ENCODE data around the gene CFL1.

The CFL1 gene

GRCh38 chr11:65867284-65868071, 9.5 kb upstream of the CFL1 start:
- no peak for DNase-seq (ENCODE audit: low read depth)
- TF ChIP-seq, protein P1, sequence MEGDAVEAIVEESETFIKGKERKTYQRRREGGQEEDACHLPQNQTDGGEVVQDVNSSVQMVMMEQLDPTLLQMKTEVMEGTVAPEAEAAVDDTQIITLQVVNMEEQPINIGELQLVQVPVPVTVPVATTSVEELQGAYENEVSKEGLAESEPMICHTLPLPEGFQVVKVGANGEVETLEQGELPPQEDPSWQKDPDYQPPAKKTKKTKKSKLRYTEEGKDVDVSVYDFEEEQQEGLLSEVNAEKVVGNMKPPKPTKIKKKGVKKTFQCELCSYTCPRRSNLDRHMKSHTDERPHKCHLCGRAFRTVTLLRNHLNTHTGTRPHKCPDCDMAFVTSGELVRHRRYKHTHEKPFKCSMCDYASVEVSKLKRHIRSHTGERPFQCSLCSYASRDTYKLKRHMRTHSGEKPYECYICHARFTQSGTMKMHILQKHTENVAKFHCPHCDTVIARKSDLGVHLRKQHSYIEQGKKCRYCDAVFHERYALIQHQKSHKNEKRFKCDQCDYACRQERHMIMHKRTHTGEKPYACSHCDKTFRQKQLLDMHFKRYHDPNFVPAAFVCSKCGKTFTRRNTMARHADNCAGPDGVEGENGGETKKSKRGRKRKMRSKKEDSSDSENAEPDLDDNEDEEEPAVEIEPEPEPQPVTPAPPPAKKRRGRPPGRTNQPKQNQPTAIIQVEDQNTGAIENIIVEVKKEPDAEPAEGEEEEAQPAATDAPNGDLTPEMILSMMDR (IDR thresholded peaks at IDR 0.05; ENCODE audit: control insufficient read depth, extremely low read depth, insufficient read depth), result no peak
- no peak overlapping the region for H3K4me3 ChIP-seq (ENCODE audit: low read depth, low read length)

DNA sequence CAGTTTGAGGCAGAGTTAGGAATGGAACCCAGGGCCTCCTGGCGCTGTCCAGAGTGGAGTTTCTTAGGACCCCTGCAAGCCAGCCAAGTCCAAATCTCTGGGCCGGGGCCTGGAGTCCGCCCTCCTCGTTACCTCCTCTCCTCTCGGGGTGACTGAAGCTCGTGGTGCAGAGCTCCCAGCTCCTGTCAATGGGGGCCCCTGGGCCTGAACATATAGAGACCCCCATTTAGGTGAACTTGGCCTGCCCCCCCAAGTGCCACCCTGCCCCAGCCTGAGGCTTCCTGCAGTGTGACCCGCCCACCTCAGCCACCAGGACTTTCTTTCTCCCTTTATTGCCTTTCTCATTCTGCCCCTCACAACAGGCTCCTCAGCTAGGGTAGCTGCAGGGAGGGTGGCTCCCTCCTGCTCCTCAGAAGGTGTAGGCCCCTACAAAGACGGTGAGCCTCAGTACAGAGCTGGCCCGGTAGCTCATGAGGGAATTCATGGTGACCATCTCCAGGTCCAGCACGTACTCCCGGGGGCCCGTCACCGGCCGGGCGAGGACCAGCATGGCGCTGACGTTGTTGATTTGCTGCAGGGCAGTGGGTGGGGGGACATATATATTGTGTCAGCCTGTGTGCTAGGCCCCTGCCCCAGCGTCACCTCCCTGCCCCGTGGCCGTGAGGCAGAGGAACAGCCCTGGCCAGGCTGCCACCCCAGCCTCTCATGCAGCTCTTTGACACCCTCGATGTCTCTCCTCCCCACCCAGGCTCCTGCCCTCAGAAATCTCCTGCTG, 8.7 kb upstream of the CFL1 start:
- no peak overlapping the region for H3K4me3 ChIP-seq (ENCODE audit: low read depth, low read length)
- TF ChIP-seq, protein P1 (IDR thresholded peaks at IDR 0.05; ENCODE audit: control insufficient read depth, extremely low read depth, insufficient read depth), result no peak
- no peak for DNase-seq (ENCODE audit: low read depth)

DNA sequence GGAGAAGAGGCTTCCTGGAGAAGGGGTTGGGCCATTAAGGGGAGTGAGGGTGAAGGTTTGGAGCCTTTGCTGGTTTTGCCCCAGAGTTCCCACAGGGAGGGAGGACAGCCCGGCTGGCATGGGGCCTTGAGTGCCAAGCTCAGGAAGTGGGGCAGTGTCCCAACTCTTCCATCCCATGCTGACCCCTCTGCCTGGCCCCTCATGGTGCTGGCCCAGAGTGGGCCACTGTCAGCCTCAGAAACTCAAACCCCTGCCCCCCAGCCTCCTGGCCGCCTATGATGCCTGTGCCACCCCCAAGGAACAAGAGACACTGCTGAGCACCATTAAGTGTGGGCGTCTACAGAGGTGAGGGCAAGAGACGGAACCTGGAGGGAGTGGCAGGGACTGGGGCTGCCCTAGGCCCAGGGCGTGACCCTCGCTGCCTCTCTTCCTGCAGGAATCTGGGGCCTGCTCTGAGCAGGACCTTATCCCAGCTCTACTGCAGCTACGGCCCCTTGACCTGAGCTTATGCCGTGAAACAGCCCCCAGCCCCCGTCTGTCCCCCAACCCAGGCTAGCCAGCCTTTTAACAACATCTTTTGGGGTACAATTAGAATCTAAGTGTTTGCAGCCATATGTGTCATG, 7.7 kb upstream of the CFL1 start:
- TF ChIP-seq, protein P1 (IDR thresholded peaks at IDR 0.05; ENCODE audit: control insufficient read depth, extremely low read depth, insufficient read depth), result no peak
- H3K4me3 ChIP-seq (ENCODE audit: low read depth, low read length), result no peak overlapping the region
- DNase-seq (ENCODE audit: low read depth), result no peak

DNA sequence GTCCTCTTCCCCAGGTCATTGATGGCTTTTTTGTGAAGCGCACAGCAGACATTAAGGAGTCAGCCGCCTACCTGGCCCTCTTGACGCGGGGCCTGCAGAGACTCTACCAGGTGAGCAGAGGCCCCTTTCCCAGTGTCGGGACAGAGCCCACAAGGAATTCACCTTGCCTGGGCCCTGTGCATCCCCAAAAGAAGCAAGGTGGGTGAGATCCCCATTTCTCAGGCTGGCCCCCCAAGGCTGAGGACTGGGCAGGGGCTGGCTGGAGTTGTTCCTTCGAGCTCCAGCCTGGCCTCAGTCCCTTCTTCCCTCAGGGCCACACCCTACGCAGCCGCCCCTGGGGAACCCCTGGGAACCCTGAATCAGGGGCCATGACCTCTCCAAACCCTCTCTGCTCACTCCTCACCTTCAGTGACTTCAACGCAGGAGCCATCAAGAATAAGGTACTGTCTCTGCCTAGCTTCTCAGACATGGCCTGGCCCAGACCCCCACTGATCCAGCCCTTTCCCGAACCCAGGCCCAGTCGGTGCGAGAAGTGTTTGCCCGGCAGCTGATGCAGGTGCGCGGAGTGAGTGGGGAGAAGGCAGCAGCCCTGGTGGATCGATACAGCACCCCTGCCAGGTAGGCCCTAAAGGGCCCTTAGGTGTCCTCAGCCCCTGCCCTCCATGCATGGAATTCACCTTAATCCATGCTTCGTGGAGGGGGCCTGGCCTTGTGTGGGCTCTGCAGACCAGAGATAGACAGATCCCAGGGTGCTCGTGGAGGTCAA, 6.9 kb upstream of the CFL1 start:
- TF ChIP-seq, protein P1 (IDR thresholded peaks at IDR 0.05; ENCODE audit: control insufficient read depth, extremely low read depth, insufficient read depth), result no peak
- H3K4me3 ChIP-seq (ENCODE audit: low read depth, low read length), result no peak overlapping the region
- DNase-seq (ENCODE audit: low read depth), result no peak

GRCh38 chr11:65863889-65864705, 6.1 kb upstream of the CFL1 start:
- H3K4me3 ChIP-seq (ENCODE audit: low read depth, low read length), result no peak overlapping the region
- TF ChIP-seq, protein P1 (IDR thresholded peaks at IDR 0.05; ENCODE audit: control insufficient read depth, extremely low read depth, insufficient read depth), result no peak
- DNase-seq (ENCODE audit: low read depth), result no peak

Measured in LNCaP clone FGC (cell line).